Astrocyte of the spinal cord (primary cell): ENCODE measurements around the gene CXCL14.

ENCODE experiments used
- DNase-seq: peaks from one replicate; pipeline ENCODE4 v3.0.0; 2011; ENCODE audit warnings: low read depth, low spot score
- H3K4me3 ChIP-seq: 2 replicates; pipeline ENCODE4 v1.5.1; 2011; ENCODE audit warnings: low read depth, mild to moderate bottlenecking, low read length, moderate library complexity
- in situ Hi-C: cut with HindIII; loops from 2 replicates; pipeline ENCODE4 v1.10.0; 2017; ENCODE audit warnings: low sequenced_read_pairs
- TF ChIP-seq, protein P1 (sequence below): IDR thresholded peaks from 2 replicates; pipeline ENCODE4 v1.5.1; 2012; ENCODE audit warnings: low read depth, mild to moderate bottlenecking, low read length, inconsistent platforms

Gene CXCL14, protein sequence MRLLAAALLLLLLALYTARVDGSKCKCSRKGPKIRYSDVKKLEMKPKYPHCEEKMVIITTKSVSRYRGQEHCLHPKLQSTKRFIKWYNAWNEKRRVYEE

DNA sequence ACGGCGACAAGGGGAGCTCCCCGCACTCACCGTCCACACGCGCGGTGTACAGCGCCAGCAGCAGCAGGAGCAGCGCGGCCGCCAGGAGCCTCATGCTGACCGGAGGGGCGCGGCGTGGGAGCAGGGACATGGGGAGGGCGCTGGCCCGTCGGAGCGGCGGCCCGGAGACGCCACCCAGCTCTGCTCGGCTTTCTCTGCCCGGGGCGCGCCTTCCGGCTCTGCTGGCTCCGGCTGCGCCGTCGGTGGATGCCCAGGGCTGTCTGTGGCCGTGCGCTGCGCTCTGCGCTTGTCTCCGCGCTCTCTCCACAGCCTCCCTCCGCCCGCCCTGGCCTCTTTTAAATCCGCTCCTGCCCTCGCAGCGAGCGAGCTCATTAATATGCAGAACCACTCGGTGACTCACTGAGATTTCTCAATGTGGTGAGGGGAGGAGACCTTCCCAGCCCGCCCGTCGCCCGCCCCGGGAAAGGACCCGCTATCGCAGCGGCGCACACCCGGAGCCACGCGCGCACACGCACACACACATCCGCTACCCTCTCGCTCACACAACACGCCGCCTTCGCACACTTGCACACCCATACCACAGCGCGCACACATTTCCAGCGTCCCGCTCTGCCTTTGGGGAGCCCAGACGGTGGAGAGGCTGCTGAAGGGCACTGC is at the start of gene CXCL14:
Gene CXCL14, minus strand, starts transcription at position 307 of the 657 bp plus-strand sequence. Its CDS starts 213 bp downstream, at position 94.
- peak within 1 kb of the TSS; percentile 24 for H3K4me3 ChIP-seq
- in situ Hi-C loops = no loop called here
- DNase-seq = peak; percentile 68
- TF ChIP-seq, protein P1, sequence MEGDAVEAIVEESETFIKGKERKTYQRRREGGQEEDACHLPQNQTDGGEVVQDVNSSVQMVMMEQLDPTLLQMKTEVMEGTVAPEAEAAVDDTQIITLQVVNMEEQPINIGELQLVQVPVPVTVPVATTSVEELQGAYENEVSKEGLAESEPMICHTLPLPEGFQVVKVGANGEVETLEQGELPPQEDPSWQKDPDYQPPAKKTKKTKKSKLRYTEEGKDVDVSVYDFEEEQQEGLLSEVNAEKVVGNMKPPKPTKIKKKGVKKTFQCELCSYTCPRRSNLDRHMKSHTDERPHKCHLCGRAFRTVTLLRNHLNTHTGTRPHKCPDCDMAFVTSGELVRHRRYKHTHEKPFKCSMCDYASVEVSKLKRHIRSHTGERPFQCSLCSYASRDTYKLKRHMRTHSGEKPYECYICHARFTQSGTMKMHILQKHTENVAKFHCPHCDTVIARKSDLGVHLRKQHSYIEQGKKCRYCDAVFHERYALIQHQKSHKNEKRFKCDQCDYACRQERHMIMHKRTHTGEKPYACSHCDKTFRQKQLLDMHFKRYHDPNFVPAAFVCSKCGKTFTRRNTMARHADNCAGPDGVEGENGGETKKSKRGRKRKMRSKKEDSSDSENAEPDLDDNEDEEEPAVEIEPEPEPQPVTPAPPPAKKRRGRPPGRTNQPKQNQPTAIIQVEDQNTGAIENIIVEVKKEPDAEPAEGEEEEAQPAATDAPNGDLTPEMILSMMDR = no peak

DNA sequence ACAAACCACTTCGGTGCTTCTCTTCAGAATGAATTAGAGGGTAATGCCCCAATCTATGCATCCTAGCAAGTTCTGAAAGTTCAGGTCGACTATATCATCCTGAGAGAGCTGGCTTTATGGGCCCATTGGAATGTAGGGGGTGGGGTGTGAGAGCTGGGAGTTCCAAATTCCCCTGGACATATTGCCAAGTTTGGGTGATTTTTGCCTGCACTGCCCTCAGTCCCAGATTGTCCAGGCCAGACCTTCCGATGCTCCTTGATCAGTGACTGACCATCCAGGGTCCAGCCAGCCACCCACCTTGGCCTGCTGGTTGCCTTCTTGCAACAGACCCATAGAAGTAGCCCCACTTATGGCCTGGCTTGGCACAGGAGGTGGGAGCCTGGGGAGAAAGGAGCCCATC is 47.8 kb upstream of the CXCL14 start:
- in situ Hi-C loops = no loop called here
- H3K4me3 ChIP-seq = no peak overlapping the region
- TF ChIP-seq, protein P1 = no peak
- DNase-seq = no peak

DNA sequence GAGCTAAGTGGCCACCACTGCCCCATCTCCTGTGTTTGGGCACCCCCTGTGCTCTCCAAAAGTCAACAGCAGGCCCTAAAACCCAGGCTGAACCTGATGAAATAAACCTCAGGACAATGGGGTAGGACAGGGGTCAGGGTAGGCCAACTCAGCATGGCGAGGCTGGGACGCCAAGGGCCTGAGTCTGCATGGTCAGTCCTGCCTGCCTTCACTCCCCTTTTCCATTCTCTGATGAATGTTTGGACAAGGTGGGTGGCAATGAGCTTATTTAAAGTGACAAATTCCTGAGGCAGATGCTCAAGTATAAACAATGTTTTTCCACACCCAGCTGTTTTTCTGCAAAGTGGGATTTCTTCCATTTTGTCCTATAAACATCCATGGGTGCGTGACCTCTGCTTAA is 47.2 kb upstream of the CXCL14 start:
- in situ Hi-C loops = no loop called here
- no peak overlapping the region for H3K4me3 ChIP-seq
- no peak for DNase-seq
- TF ChIP-seq, protein P1 = no peak

DNA sequence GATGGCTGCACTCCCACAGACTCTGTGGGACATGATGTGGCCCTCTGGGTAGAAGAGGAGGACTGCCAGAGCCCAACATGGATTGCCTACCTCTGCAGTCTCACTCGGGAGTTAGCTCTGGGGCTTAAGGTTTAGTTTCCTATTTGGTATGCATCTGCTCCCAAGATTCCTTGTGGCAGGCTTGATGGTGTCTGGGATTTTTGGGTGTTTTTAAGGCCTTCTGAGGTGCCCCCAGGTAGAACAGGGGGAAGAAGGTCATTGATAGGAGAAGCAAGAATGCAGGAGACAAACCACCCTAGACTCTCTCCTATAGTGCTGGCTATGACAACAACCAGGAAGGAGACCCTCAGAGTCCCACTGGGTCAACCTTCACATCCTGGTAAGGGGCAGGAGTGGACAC is 46.7 kb upstream of the CXCL14 start:
- in situ Hi-C loops = no loop called here
- TF ChIP-seq, protein P1 = no peak
- no peak for DNase-seq
- H3K4me3 ChIP-seq = no peak overlapping the region

DNA sequence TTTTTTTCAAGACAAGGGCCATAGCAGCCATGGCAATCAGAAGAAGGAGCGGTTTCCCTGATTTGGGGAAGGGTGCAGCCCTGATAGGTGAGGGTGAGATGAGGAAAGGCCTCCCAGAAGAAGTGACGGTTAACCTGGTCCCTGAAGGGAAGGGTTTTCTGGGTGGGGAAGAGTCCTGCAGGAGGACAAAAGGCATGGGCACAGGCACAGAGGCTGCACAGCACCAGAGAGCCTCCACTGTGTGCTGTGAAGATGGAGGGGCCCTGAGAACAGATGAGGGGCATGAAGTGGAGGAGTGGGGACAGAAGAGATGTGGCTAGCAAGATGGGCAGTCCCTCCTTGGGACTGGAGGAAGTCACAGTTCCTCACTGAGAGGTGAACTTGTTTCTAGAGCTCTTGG is 46.3 kb upstream of the CXCL14 start:
- TF ChIP-seq, protein P1 = no peak
- in situ Hi-C loops = no loop called here
- H3K4me3 ChIP-seq = no peak overlapping the region

DNA sequence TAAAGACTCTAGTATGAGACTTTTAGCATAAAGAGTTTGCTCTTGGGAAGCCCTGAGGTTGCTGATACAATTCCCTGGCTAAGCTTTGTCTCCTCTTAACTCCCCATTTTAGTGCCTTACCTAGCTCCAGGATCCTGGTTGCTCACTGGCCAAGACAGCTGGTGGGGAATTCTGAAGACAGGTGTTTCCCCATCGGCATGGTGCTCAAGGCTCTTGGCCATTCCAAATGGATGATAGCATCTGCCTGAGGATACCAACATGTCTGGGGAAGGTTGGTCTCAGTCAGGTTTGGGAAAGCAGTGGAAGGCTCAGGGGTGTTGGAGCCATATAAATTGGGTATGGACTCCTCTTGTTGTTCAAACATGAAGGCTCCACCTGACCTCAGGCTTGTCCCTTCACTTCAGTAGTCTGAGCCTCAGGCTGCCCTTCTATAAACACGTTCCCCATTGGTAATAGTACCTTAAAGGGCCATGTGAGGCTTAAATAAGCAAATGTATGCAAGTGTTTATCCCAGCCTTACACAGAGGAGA is 44.5 kb upstream of the CXCL14 start:
- TF ChIP-seq, protein P1 = no peak
- no peak overlapping the region for H3K4me3 ChIP-seq
- in situ Hi-C loops = no loop called here
- no peak for DNase-seq

More for the DNA sequence above, 46.3 kb upstream of the CXCL14 start:
- DNase-seq = no peak
